ENCODE results near the gene EGFL6. TPM values are rescaled to one million over a fixed set of nuclear protein-coding genes. Genes with fewer than 3 reads are reported as not detected.

Gene EGFL6
- total and polyA plus RNA-seq, 9 donors: 74.1 to 172 (median 88.1) TPM

DNA sequence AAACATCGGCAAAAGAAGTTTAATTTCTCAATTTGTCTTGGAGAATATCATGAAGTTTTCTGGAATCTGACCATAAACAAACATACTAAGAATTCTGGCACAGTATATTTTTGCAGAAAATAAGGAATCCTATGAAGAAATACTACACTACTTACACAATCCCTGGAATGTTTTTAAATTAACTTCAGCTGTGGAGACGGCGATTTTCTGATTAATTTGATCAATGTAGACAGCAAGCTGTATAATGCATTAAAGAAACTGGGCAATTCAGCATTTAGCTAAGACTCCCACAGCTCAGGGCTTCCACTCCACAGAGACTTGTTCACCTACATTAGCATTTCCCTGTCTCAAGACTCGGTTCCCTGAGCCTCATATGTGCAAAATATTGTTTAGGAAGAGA lies 12.2 kb downstream of the EGFL6 start:
- peak; percentile 79 for DNase-seq
- no CpG with 5 or more reads among the region's 4 CpGs for WGBS (ENCODE audit: insufficient coverage)

DNA sequence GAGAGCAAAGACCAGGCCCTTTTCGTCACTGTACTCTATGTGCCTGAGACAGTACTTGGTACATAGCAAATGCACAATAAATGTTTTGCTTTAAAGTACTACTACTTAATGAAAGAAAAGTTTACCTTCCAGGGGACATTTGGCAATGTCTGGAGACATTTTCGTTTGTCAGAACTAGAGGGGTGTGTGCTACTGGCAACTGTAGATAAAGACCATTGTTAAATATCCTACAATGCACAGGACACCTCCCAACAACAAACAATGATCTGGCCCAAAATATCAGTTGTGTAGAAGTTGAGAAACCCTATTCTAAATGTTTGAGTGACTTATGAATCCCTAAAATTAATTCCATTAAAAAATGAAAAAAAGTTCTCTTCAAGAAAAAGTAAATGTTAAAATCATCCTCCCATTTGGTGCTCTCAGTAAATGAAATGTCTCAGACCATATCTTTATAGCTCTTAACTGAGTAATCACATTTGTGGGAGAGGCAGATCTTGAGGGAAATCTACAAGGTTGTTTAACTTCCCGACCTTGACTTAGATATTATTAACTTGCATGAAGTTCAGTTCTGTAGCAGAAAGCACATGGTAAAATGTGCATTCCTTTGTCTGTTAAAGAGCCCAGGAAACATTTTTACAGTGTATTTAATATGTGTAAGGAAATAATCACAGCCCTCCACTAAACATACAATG lies 18.5 kb downstream of the EGFL6 start:
- peaks cover 20% of the 10 kb centered on the region for H3K27me3 ChIP-seq (ENCODE audit: control insufficient read depth, insufficient read depth, low read length)

More for the DNA sequence above, 12.2 kb downstream of the EGFL6 start:
- Histone ChIP-seq H3K27me3 (ENCODE audit: control insufficient read depth, insufficient read depth, low read length) (peaks cover 17% of the 10 kb centered on the region), H3K27ac (ENCODE audit: low read length) (no peak overlapping the region), H3K4me1 (ENCODE audit: control insufficient read depth, insufficient read depth, low read length) (no peaks in the 10 kb centered on the region), H3K9me3 (replicated peaks; ENCODE audit: control insufficient read depth, low read depth, low read length) (no peaks in the 10 kb centered on the region), H3K4me3 (ENCODE audit: low read length) (no peak overlapping the region), H3K36me3 (ENCODE audit: control insufficient read depth, insufficient read depth, low read length) (no peaks in the 10 kb centered on the region)

DNA sequence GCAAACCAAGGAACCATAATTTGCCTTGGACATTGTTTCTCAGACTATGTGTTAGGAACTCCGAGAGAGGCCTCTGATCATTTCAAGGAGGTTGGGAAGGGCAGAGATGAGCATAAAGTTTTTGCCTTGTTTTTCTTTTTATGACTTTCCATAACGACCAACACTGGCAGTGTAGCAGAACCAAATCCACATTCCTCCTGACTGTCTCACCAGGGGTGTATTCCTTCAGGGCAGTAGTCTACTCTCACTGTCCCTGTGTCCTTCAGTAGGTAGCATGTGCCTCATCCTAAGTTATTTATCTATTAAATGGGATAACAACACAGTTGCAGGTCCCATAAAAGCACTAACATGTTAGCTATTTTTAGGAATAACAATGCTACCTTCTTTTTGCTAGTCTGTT lies 20.8 kb downstream of the EGFL6 start:
- DNase-seq: no peak
- Histone ChIP-seq H3K27me3 (ENCODE audit: control insufficient read depth, insufficient read depth, low read length) (peaks cover 24% of the 10 kb centered on the region), H3K4me3 (ENCODE audit: low read length) (no peak overlapping the region), H3K4me1 (ENCODE audit: control insufficient read depth, insufficient read depth, low read length) (no peaks in the 10 kb centered on the region), H3K36me3 (ENCODE audit: control insufficient read depth, insufficient read depth, low read length) (no peaks in the 10 kb centered on the region), H3K27ac (ENCODE audit: low read length) (no peak overlapping the region), H3K9me3 (replicated peaks; ENCODE audit: control insufficient read depth, low read depth, low read length) (no peaks in the 10 kb centered on the region)
- no CpG with 5 or more reads among the region's 2 CpGs for WGBS (ENCODE audit: insufficient coverage)

More for the DNA sequence above, 18.5 kb downstream of the EGFL6 start:
- H3K36me3 ChIP-seq (ENCODE audit: control insufficient read depth, insufficient read depth, low read length): no peaks in the 10 kb centered on the region
- H3K9me3 ChIP-seq (replicated peaks; ENCODE audit: control insufficient read depth, low read depth, low read length): no peaks in the 10 kb centered on the region
- no peak overlapping the region for H3K4me3 ChIP-seq (ENCODE audit: low read length)
- WGBS (ENCODE audit: insufficient coverage): no CpG with 5 or more reads among the region's 3 CpGs
- no peak for DNase-seq
- H3K27ac ChIP-seq (ENCODE audit: low read length): no peak overlapping the region
- H3K4me1 ChIP-seq (ENCODE audit: control insufficient read depth, insufficient read depth, low read length): no peaks in the 10 kb centered on the region

DNA sequence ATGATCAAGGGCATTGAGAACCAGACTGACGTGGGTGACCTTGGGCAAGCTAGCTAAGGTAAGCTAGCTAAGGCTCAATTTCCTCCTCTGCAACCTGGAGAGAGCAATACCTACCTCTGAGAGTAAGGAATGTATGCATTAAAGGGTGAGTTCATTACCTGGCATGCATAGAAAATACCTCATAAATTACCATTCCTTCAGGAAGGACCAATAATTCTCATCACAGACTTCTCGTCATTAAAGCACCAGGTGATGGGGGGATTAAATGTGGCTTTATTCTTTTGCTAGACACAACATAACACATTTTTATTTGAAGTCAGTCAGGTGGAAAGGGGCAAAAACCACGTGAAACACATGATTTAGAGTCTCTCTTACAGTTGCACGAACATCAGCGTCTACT lies 21.5 kb downstream of the EGFL6 start:
- H3K27ac ChIP-seq (ENCODE audit: low read length): no peak overlapping the region
- H3K27me3 ChIP-seq (ENCODE audit: control insufficient read depth, insufficient read depth, low read length): peaks cover 24% of the 10 kb centered on the region
- whole genome bisulfite sequencing (ENCODE audit: insufficient coverage): 41% methylated on average over 3 of the region's 5 CpGs
- no peak overlapping the region for H3K4me3 ChIP-seq (ENCODE audit: low read length)
- DNase-seq: no peak
- H3K9me3 ChIP-seq (replicated peaks; ENCODE audit: control insufficient read depth, low read depth, low read length): no peaks in the 10 kb centered on the region
- H3K36me3 ChIP-seq (ENCODE audit: control insufficient read depth, insufficient read depth, low read length): no peaks in the 10 kb centered on the region
- no peaks in the 10 kb centered on the region for H3K4me1 ChIP-seq (ENCODE audit: control insufficient read depth, insufficient read depth, low read length)

DNA sequence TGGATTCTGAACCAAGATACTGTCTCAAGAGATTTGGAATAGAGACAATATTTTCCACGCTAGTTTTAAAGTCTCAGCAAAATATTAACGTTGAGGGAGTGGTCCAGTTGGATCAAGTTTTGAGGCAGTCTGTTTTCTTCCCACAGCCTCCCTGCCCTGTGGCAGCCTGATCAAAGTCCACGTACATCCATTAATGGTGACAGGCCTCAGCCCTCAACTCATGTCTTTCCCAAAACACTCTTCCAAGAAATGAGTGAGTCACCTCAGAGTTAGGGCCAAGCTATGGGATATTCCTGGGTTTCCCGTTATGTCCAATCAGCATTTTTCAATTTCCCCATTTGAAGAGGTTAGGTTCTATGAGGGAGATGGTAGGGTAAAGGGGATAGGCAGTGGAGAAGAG lies 28.5 kb downstream of the EGFL6 start:
- Histone ChIP-seq H3K36me3 (ENCODE audit: control insufficient read depth, insufficient read depth, low read length) (no peaks in the 10 kb centered on the region), H3K9me3 (replicated peaks; ENCODE audit: control insufficient read depth, low read depth, low read length) (no peaks in the 10 kb centered on the region), H3K4me3 (ENCODE audit: low read length) (no peak overlapping the region), H3K27ac (ENCODE audit: low read length) (peak overlapping the region; percentile 45), H3K4me1 (ENCODE audit: control insufficient read depth, insufficient read depth, low read length) (no peaks in the 10 kb centered on the region), H3K27me3 (ENCODE audit: control insufficient read depth, insufficient read depth, low read length) (peaks cover 42% of the 10 kb centered on the region)
- DNase-seq: peak; percentile 83
- WGBS (ENCODE audit: insufficient coverage): no CpG with 5 or more reads among the region's 4 CpGs

DNA sequence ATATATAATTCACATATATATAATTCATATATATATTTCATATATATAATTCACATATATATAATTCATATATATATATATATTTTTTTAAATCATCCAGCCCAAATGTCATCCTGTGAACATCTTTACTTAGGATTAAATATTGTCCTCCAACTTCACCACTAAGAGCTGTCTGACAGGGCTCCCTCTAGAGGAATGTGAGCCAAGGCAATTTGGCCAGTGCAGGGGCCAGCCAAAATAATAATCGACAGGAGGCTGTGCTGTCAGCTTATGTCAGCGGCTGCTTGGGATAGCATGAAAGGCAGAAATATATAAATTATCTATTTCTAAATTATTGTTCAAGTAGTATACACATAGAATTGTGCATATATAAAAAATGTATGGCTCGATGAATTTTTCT lies 29.5 kb downstream of the EGFL6 start:
- WGBS (ENCODE audit: insufficient coverage): no CpG with 5 or more reads among the region's 3 CpGs
- no peaks in the 10 kb centered on the region for H3K4me1 ChIP-seq (ENCODE audit: control insufficient read depth, insufficient read depth, low read length)
- peaks cover 40% of the 10 kb centered on the region for H3K27me3 ChIP-seq (ENCODE audit: control insufficient read depth, insufficient read depth, low read length)
- H3K4me3 ChIP-seq (ENCODE audit: low read length): no peak overlapping the region
- no peak for DNase-seq
- no peak overlapping the region for H3K27ac ChIP-seq (ENCODE audit: low read length)
- H3K9me3 ChIP-seq (replicated peaks; ENCODE audit: control insufficient read depth, low read depth, low read length): no peaks in the 10 kb centered on the region
- H3K36me3 ChIP-seq (ENCODE audit: control insufficient read depth, insufficient read depth, low read length): no peaks in the 10 kb centered on the region

DNA sequence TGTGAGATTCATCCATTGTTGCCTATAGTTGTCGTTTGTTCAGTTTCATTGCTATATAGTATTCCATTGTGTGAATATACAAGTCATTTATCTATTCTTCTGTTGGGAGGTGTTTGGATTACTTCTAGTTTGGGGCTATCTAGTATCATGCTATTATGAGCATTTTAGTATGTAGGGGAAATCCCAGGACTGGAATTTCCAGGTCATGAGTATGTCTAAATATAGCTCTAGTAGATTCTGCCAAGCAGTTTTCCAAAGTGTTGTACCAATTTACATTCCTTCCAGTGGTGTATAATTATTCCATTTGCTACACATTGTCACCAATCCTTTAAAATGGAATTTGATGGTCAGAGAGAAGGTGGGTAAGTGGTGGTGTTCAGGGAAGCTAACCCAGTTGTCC lies 30.1 kb downstream of the EGFL6 start:
- no peaks in the 10 kb centered on the region for H3K9me3 ChIP-seq (replicated peaks; ENCODE audit: control insufficient read depth, low read depth, low read length)
- WGBS (ENCODE audit: insufficient coverage): no CpG with 5 or more reads among the region's 1 CpG
- H3K27ac ChIP-seq (ENCODE audit: low read length): no peak overlapping the region
- no peak for DNase-seq
- H3K4me1 ChIP-seq (ENCODE audit: control insufficient read depth, insufficient read depth, low read length): no peaks in the 10 kb centered on the region
- no peaks in the 10 kb centered on the region for H3K36me3 ChIP-seq (ENCODE audit: control insufficient read depth, insufficient read depth, low read length)
- no peak overlapping the region for H3K4me3 ChIP-seq (ENCODE audit: low read length)
- H3K27me3 ChIP-seq (ENCODE audit: control insufficient read depth, insufficient read depth, low read length): peaks cover 43% of the 10 kb centered on the region

DNA sequence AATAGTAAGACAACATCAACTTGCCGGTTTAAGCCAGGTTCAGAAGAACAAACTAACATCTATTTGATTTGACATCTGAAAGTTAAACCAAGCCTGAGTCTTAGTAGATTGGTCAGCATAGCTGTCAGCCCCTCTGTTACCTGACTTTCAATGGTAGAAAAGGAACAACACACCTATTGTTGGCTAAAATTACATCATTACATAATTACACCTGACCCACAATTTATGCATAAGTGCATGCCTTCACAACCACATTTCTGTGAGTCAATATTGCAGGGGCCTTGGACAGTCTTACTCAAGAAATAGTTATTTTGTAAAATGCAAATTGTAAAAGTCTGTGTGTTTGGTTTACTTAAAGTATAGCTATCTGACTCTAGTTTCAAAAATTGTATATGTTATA lies 36.2 kb downstream of the EGFL6 start:
- Histone ChIP-seq H3K36me3 (ENCODE audit: control insufficient read depth, insufficient read depth, low read length) (no peaks in the 10 kb centered on the region), H3K4me1 (ENCODE audit: control insufficient read depth, insufficient read depth, low read length) (no peaks in the 10 kb centered on the region), H3K4me3 (ENCODE audit: low read length) (no peak overlapping the region), H3K27ac (ENCODE audit: low read length) (no peak overlapping the region), H3K27me3 (ENCODE audit: control insufficient read depth, insufficient read depth, low read length) (peaks cover 28% of the 10 kb centered on the region), H3K9me3 (replicated peaks; ENCODE audit: control insufficient read depth, low read depth, low read length) (no peaks in the 10 kb centered on the region)
- no peak for DNase-seq
- no CpG with 5 or more reads among the region's 1 CpG for WGBS (ENCODE audit: insufficient coverage)

DNA sequence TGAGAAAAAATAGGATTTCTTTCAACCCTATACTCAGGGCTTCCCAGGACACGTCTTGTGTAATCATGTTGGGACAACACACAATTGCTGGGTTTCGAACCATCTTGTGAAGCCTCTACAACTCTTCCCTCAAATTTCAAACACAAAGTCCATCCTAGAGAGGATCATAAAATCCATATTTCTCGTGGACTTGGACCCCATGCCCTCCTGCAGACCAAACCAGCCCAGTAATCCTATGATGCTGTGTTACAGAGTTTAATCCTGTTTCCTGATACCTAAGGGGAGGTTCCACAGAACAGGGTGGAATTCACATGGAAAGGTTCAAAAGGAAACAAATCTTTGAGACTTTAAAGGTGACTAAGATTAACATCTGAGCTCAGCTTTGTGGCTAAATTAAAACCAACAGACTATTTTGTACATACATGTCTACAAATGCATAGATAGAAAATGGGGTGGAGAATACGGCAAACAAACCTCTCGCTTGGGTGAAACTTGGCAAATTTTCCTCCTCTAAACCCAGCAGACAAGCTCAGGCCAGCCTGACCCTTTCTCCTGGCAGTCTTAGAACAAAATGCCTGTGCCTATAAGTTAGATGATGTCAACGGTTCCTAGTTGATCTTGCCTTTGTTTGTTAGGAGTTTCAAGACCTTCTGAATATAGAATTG lies 38.1 kb downstream of the EGFL6 start:
- no peaks in the 10 kb centered on the region for H3K4me1 ChIP-seq (ENCODE audit: control insufficient read depth, insufficient read depth, low read length)
- 79% methylated on average over 2 of the region's 6 CpGs for WGBS (ENCODE audit: insufficient coverage)
- H3K27ac ChIP-seq (ENCODE audit: low read length): no peak overlapping the region
- peaks cover 26% of the 10 kb centered on the region for H3K27me3 ChIP-seq (ENCODE audit: control insufficient read depth, insufficient read depth, low read length)
- H3K9me3 ChIP-seq (replicated peaks; ENCODE audit: control insufficient read depth, low read depth, low read length): no peaks in the 10 kb centered on the region
- no peak for DNase-seq
- H3K36me3 ChIP-seq (ENCODE audit: control insufficient read depth, insufficient read depth, low read length): no peaks in the 10 kb centered on the region
- H3K4me3 ChIP-seq (ENCODE audit: low read length): no peak overlapping the region

DNA sequence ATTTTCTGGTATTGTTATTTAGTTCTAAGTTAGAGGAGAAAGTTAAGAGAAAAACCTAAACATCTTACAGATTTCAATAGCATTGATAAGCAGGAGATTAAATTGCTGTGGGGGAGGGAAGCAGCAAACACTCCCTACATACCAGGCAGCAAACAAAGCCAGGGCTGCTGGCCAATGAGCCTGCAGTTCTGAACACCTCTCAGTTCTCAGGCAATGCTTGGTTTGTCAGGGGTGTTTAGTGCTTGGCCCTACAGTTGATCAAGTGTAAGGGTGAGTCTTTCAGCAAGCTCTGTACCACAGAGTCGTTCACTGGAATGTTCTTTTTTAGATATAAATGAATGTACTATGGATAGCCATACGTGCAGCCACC lies 38.6 kb downstream of the EGFL6 start:
- H3K27me3 ChIP-seq (ENCODE audit: control insufficient read depth, insufficient read depth, low read length): peaks cover 24% of the 10 kb centered on the region
- H3K27ac ChIP-seq (ENCODE audit: low read length): no peak overlapping the region
- H3K9me3 ChIP-seq (replicated peaks; ENCODE audit: control insufficient read depth, low read depth, low read length): no peaks in the 10 kb centered on the region
- H3K4me3 ChIP-seq (ENCODE audit: low read length): no peak overlapping the region
- no peaks in the 10 kb centered on the region for H3K36me3 ChIP-seq (ENCODE audit: control insufficient read depth, insufficient read depth, low read length)
- WGBS (ENCODE audit: insufficient coverage): no CpG with 5 or more reads among the region's 2 CpGs
- DNase-seq: no peak
- no peaks in the 10 kb centered on the region for H3K4me1 ChIP-seq (ENCODE audit: control insufficient read depth, insufficient read depth, low read length)
